ENCODE measurements around the gene TBC1D23.
"Not testable (repeated sequence)": the region's sequence is repeated elsewhere in the genome, so short reads cannot be mapped to it uniquely, and the experiment has no call there.

Gene TBC1D23

DNA sequence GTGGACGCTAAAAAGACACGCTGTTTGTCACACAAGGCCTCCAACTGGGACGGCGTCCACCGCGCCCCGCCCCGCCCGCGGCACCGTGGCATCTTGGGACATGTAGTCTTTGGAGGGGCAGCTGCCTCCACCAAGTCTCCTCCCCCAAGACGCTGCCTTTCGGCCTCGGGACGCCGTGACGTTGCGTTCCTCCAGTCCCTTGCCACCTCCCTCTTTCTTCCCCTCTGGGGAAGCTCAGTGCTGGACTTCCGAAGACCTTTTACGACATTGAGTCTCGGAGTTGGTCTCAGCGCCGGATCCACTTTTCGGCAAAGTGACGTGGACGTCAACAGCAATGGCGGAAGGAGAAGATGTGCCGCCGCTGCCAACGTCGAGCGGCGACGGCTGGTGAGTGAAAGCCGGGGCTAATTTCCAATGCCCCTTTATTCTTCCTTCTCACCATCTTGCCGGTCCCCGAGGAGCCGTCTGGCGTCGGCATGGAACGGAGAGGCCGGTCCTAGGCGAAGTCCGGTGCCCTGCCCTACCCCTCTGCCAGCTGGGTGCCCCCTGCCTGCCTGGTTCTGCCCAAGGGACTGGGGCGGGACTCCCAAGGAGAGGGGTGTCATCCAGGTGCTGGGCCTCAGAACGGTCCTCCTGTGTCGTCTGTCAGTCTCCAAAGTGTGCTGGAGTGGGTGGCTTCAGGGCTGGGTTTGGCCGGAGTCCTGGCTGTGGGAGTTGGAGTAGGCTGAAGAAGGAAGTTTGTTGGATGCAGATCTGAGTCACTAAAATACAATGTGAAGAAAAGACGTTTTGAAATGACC, at the start of gene TBC1D23:
TSS of gene TBC1D23 (plus strand) at position 308 of the 800 bp plus-strand sequence. CDS start at position 335, 27 bp downstream.
- peak; percentile 100 for DNase-seq

DNA sequence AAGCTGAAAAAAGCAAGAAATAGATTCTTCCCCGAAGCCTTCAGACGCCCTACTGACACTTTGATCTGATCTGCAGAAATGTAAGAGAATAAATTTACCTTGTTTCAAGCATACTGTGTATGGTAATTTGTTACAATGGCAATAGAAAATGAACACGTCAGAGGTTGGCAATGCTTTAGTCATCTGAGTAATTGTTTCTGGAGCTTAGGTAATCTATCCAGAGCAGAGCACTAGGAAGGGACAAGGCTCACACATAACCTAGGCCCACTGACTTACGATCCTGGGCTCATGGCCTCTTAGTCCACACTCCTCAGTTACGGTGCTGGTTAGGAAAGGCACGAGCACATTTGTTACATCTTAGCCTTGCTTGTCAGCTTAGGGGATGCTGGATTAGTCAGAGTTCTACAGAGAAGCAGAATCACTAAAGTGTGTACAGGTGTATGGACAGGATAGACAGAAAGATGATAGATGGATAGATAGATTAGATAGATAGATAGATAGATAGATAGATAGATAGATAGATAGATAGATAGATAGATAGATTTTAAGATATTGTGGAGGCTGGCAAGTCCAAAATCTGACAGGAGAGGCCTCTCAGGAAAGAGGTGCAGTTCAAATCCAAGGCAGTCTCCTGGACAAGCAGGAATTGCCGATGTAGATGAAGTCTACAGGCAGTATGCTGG, 46.8 kb upstream of the TBC1D23 start:
- no peak for DNase-seq

DNA sequence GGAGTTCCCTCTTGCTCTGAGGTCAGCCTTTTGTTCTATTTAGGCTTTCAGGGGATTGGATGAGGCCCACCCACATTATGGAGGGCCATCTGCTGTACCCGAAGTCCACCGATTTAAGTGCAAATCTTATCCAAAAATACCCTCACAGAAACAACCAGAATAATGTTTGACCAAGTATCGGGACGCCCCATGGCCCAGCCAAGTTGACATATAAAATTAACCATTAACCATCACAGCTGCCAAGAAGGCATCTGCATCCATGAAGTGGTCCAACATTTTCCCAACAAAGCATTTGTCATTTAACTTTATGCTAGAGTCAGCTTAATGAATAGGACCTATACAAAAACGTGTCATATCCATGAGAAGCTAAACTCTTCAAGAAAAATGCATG, 46.2 kb upstream of the TBC1D23 start:
- no peak for DNase-seq

DNA sequence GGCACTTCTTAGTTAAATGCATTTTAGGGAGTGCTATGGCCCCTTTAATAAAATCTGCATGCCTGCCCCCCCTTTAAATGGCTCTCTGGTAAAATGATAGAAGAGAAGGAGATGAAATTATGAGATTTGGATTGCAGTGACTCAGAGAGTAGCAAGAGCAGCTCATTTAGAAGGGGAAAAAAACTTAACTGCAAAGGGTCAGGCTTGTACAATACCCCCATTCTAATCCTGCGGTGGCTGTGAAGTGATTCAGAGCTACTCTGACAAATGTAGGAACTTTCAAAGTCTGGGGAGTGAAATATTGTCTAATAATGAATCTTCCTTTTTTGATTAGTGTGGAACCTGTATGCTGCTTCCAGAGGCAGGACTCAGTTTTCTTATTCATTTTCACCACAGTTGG, 44.1 kb upstream of the TBC1D23 start:
- no peak for DNase-seq

DNA sequence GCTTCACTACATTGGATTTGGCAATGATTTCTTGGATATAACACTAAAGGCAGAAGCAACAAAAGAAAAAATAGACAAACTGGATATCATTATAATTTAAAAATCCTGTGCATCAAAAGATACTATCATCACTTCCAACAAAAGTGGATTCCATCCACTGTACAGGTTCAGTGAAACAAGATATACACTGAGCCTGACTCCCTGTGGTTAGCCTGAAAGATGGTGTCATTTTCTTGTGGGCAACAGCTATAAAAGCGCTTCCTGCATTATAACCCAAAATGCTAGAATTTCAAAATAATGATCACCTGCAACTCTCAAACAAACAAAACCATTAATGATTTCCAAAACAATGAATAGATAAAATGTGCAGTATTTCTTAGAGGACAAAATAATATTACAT, 39.6 kb upstream of the TBC1D23 start:
- DNase-seq: no peak

DNA sequence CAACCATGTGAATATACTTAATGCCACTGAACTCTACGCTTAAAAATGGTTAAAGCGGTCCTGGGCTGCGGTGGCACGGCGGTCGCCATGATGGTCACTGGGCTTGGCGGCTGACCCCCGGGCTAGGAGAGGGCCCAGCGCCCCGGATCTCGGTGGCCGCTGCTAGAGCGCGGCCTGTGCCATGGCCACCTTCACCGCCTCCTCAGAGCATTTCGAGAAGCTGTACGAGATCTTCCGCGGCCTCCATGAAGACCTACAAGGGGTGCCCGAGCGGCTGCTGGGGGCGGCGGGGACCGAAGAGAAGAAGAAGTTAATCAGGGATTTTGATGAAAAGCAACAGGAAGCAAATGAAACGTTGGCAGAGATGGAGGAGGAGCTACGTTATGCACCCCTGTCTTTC, 35.6 kb upstream of the TBC1D23 start:
- no peak for DNase-seq

DNA sequence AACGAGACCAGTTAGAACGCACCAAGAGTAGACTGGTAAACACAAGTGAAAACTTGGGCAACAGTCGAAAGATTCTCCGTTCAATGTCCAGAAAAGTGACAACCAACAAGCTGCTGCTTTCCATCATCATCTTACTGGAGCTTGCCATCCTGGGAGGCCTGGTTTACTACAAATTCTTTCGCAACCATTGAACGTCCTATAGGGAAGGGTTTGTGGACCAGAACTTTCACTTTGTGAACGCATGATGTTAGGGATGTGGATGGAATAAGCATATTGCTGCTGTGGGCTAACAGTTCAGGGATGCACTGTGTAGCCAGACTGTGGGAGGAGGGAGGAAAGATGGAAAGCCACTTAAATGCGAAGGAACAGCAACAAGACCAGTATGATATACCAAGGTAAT, 34.9 kb upstream of the TBC1D23 start:
- no peak for DNase-seq

DNA sequence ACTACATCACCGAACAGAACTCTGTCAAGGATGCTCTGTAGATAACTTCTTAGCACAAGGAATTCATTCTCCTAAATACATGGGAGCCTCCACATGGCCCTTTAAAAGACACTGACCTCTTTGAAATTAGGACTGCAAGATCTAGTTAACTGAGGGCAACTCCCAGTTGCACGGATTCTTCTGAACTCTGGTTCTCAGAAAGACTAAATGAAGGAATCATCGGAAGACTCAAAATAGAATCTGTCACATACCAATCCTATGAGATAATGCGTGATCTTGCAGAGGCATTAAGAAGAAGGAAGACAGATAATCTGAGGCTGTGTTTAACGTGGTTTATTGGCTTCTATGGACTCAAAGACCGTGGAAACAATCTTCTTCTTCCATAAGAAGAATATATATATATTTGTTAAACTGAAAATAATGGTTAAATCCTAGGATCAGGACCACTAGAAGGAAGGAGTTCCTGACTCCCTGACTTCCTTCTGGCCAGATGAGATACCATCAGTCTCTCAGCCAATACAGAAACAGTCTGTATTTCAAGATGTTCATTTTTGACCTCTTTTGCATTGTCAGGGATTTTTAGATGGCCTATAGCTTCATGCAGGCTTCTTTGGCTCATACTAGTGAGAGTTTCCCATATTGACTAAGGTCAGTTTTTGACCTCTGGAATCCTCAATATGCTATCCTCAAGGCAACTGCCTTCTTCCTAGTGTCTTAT, 33.9 kb upstream of the TBC1D23 start:
- DNase-seq: peak; percentile 11

DNA sequence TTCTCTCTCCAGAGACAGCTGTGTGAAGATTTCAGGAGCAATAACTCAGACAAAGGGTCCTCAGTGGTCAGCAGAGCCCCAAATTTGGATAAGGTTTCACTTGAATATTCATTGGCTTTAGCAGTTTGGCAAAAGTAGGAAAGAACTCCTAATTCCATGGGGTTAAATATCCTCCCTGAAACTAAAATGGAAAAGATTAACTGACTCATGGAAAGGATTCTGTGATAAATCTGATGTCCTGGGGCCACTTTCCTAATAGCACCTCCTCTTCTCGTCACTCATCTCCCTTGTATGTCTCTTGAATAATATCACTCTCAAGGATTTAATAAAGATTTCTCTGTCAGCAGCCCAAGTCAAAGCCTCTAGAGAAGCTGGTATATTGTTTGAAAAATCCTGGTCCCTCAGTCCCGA, 33.3 kb upstream of the TBC1D23 start:
- no peak for DNase-seq

DNA sequence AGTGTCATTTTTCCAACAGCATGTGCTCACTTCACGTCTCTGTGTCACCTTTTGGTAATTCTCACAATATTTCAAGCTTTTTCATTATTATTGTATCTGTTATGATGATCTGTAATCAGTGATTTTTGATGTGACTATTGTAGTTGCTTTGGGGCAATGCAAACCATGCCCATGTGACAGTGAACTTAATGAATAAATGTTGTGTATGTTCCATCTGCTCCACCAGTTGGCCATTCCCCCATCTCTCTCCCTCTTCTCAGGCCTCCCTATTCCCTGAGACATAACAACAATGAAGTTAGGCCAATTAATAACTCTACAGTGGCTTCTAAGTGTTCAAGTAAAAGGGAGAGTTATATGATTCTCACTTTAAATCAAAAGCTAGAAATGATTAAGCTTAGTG, 32.5 kb upstream of the TBC1D23 start:
- no peak for DNase-seq

DNA sequence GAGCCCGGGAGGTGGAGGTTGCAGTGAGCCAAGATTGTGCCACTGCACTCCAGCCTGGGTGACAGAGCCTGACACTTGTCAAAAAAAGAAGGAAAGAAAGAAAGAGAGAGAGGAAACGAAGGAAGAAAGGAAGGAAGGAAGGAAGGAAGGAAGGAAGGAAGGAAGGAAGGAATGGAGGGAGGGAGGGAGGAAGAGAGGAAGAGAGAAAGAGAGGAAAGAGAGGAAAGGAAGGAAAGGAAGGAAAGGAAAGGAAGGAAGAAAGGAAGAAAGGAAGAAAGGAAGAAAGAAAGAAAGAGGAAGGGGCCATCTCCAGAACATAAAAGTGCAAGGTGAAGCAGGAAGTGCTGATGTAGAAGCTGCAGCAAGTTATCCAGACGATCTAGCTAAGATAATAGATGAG, 31.6 kb upstream of the TBC1D23 start:
- DNase-seq: not testable (repeated sequence)

DNA sequence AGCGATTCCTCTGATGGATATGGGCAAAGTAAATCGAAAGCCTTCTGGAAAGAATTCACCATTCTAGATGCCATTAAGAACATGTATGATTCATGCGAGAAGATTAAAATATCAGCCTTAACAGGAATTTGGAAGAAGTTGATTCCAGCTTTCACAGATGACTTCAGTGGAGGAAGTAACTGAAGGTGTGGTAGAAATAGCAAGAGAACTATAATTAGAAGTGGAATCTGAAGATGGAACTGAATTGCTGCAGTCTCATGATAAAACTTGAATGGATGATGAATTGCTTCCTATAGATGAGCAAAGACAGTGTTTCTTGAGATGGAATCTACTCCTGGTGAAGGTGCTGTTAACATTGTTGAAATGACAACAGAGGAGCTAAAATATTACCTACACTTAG, 30.1 kb upstream of the TBC1D23 start:
- no peak for DNase-seq

DNA sequence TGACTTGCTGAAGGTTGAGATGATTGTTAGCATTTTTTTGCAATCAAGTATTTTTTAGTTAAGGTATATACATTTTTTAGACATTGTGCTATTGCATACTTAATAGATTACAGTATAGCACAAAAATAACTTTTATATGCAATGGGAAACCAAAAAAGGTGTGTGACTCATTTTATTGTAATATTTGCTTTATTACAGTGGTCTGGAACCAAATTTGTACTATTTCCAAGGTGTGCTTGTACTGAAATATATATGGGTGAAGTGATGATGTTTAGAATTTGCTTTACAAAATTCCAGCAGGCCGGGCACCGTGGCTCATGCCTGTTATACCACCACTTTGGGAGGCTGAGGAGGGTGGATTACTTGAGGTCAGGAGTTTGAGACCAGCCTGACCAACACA, 29.1 kb upstream of the TBC1D23 start:
- DNase-seq: no peak

DNA sequence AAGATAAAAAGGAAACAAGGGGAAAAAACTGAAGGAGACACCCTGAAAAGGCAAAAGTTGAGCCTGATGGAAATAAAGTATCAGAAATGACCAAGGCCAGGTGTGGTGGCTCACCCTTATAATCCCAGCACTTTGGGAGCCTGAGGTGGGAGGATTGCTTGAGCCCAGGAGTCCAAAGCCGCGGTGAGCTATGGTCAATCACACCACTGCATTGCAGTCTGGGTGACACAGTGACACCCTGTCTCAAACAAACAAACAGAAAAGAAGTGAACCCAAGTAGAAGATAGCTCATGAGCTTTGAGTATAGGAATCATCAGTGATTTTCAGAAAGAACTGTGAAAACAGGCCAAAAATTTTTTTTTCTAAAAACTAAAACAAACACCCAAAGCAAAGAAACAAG, 26.4 kb upstream of the TBC1D23 start:
- DNase-seq: no peak

DNA sequence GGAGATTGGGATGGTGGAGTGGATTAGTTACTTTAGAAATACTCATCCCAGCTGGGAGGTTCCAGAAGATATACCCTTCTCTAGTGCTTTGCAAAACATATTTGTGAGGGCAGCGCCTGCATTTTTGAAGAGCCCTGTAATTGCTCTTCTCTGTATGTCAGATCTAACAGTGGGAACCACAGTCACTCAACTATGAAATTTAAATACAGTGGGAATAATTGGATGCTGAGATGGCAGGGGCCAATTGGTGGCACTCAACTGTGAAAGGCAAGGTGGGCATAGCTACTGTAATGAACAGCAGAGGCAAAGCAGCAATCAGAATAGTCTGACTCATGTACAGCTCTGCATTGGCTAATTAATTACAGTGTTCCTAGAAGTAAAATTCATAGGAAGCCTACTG, 22.2 kb upstream of the TBC1D23 start:
- no peak for DNase-seq

DNA sequence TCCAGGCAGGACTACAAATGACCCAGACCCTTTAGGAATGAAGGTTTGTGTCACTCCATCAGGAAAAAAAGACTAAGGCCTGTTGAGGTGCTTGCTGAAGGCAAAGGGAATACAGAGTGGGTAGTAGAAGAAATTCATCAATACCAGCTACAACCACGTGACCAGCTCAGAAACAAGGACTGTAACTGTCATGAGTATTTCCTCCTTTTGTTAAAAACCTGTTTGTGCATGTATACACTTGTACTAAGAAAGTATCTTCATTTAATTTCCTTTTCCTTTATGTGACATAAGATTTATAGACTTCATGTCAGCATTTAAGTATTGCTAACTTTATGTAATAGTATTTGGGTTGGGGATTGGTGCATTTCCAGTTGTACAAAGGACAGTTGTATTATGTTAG, 18.3 kb upstream of the TBC1D23 start:
- not testable (repeated sequence) for DNase-seq

DNA sequence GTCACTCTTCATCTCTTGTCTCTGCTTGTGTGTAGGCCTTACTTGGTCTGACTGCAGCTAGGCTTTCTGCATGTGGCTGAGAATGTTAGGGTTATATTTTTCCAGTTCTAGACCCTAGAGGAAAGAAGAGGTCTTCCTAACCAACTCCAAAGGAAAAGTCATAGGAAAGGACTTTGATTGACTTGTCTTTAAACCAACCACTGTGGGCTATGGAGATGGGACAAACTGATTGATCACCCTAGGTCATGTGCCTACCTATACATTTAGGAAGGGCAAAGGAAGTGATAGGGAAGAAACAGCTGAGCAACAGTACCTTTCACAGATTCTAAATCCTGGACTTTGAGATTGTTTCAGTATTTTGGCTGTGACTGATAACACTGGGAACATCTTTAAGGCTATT, 16.5 kb upstream of the TBC1D23 start:
- no peak for DNase-seq

DNA sequence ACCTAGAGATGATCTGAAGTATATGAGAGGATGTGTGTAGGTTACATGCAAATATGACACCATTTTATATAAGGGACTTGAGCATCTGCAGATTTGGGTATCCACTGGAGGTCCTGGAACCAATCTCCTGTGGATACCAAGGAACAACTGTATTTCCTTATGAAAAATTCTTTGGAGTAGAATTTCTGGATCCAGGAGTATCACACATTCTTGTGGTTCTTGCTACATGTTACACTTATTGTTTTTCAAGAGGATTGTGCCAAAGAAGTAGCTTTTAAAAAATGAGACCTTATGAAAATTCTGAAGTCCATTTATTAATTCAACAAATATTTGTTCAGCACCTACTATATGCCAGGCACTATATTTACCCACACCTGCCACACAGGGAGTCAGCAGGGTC, 15.7 kb upstream of the TBC1D23 start:
- no peak for DNase-seq

DNA sequence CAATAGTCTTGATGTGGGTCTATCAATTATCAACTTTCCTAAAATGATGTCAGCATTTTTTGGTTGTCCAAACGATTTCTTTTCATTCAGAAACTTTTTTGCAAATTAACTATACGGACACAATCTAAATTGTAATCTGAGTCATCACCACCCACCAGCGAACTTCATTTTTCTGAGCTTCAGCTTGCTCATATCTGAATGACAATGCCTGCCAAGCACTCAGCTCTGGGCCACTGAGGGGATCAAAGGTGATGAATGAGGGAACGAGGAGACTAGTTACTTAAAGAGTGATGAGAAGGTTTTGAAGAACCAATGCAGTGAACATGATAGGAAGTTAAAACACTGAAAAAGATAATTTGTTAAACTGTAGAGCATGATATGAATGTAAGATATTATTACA, 14.9 kb upstream of the TBC1D23 start:
- no peak for DNase-seq

DNA sequence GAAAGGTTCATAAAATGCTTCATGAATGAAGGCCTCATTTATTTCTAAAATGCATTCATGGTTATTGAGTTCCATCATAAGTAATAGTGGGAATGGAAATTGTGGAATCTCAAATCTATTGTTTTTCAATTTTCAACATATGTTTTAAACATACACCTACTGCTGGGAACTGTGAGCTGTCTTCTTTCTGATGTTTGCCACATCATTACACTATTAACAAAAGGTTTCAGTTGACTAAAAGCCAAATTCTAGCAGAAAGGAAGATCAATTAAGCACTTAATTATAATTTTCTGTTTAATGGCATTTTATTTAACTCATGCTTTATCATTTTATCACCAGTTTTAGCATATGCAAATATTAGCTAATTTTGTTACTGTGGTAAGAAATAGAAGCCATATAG, 13.8 kb upstream of the TBC1D23 start:
- no peak for DNase-seq

DNA sequence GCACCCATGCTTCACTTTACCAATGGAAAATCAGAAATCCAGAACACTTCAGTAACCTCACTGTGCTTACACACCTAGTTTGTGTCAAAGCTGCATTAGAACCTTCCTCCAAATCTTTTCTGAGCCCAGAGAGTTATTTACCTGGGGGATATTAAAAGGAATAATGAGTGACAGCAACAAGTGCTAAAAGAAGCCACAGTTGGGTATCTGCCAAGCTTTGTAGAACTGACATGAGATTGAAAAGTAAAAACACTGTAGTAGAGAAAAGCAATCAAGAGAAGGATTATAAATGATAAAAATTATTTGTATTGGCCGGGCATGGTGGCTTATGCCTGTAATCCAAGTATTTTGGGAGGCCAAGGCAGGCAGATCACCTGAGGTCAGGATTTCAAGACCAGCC, 8.8 kb upstream of the TBC1D23 start:
- DNase-seq: no peak

DNA sequence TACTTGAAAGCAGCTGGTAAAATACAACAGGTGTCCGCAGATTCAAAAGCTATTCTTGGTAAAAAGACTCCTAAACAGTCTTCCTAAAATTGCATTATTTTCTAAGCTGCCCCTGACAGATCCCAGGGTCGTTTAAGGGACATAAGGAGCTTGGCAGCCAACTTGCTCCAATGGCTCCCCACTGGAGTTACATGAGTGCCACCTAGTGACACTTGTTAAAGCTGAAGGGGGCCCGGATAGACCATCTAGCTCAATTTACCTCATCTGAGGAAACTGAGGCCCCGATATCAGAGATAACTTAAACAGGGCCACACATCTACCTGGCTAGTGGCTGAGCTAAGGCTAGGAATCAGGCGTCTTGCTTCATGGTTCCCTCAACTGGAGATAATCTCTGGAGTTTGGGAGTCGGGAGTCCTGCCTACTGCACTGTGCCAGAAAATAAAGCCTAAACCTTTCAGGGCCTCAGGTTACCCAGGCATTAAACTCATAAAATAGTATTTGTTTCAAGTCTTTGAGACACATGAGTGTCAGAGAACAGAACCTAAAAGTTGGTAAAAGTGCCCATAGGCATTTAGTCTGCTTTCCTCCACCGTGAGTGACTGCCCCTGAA, 6.5 kb upstream of the TBC1D23 start:
- peak; percentile 94 for DNase-seq

DNA sequence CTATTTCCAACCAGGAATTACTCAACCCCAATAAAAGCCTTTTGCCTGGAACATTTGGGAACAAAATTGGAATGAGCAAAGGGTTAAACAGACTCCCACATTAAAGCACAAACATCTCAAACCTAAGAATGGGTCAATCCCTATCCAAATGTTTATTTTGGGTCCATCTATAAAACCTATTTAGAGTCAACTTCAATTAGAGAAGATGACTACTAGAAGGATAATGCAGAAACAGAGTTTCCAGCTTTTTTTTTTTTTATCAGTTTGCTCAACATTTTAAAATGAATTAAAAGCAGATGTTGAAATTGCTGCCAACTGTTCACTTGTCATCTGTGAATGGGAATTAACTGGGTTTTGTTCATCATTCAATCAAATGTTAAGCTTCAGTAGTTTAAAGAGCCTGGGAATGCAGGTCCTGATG, 4.1 kb upstream of the TBC1D23 start:
- peak; percentile 62 for DNase-seq

DNA sequence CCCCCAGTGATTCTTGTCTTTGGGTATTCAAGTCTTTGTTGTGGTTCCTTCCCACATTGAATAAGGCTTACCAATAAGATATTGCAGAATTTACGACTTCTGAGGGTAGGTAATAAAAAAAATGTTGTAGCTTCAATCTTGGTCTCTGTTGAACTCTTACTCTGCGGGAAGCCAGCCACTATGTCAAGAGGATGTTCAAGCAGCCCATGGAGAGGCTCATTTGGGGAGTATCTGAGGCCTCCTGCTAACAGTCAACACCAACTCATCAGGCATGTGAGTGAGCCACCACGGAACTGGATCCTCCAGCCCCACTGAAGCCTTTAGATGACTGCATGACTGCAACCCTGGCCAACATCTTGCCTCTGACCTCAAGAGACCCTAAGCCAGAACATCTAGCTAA, 3.2 kb upstream of the TBC1D23 start:
- peak; percentile 31 for DNase-seq
